ENCODE results near the gene ABCA9.

The ABCA9 gene

DNA sequence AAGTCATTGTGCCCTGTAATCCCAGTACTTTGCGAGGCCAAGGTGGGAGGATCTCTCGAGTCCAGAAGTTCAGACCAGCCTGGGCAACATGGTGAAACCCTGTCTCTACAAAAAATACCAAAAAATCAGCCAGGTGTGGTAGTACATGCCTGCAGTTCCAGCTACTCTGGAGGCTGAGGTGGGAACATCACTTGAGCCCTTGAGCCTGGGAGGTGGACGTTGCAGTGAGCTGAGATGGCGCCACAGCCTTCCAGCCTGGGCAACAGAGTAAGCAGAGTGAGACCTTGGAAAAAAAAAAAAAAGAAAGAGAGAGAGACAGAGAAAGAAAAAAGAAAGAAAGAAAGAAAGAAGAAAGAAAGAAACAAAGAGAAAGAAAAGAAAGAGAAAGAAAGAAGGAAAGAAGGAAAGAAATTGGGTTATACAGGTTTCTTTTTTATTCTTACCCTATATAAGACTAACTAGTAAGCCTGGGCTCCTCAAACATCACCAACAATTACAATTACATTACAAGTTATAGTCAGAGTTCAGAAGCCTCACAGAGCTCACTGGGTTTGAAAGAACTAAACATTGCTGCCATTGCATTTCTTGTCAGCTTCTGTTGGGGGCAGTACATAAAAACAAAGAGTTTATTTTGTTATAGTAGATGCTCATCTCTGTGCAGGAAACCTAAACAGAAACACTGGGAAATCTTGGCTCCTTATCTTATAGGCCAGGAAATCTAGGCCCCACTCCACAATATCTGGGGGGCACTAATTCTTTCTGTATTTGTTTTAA lies 6.7 kb upstream of the ABCA9 start:
- no peak for DNase-seq

DNA sequence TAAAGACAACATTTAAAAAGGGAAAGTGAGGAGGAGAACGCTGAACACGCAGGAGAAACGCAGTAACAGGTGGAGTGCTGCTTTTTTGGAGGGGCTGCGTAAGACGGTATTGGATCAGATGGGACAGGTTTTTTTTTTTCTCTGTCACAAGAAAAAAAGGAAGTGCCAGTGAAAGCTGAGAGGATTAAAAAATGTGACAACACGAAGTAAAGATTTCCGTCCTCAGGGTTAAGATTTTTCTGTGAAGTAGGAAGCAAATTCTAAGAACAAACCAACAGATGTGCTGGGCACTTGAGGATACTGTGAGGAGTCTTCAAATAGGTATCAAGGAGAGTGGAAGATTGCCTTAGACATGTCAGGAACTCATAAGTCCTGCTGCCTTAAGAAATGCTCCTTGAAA lies 5.8 kb upstream of the ABCA9 start:
- DNase-seq: no peak

DNA sequence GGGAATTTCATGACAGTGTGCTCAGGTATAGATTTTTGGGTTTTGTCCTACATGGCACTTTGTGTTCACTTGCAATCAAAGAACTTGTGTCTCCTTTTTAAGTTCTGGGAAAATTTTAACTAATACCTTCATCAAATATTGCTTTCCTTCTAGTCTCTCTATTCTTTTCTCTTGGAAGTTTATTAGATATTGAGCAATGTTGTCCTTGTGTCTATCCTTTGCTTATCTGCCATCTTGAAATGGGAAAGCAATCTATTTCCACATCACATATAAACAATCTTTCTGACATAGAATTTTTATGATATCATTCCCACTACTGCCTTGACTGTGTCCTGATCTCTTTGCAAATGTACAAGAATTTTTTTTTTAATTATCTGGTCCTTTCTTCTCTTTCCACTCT lies 4.4 kb upstream of the ABCA9 start:
- no peak for DNase-seq

DNA sequence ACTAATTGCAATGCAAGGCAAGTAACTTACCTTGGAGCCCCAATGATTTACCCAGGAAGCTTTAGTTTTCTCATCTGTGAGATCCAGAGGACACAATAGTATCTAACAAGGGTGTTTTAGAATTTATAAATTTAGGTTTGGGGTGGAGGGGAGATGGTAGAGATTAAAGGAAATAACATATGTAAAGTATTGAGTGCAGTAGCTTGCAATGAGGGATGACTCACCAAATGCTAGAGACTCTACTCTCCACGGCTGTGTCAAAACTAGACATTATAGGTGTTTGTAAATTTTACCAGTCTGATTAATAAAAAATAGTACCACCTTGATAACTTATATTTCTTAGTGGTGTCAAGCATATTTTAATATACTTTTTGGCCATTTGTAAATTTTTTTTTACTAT lies 3.7 kb upstream of the ABCA9 start:
- no peak for DNase-seq

DNA sequence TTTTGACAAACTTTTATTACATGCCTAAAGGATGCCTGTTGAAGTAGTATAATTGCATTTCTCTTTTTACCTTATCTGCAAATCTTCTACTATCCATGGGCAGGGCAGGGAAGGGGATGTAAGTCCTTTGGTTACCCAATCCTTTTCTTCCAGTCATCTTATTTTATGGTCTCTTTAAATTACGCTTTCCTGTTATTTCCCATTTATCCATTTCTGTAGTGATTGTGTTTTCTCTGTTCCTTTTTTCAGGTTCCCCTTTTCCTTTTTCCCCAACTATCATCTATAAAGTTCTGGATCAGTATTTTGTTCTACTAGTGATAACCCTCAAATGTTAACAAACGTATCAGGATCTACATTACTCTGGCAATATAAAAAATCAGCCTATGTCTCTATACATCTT lies 3.3 kb upstream of the ABCA9 start:
- no peak for DNase-seq

DNA sequence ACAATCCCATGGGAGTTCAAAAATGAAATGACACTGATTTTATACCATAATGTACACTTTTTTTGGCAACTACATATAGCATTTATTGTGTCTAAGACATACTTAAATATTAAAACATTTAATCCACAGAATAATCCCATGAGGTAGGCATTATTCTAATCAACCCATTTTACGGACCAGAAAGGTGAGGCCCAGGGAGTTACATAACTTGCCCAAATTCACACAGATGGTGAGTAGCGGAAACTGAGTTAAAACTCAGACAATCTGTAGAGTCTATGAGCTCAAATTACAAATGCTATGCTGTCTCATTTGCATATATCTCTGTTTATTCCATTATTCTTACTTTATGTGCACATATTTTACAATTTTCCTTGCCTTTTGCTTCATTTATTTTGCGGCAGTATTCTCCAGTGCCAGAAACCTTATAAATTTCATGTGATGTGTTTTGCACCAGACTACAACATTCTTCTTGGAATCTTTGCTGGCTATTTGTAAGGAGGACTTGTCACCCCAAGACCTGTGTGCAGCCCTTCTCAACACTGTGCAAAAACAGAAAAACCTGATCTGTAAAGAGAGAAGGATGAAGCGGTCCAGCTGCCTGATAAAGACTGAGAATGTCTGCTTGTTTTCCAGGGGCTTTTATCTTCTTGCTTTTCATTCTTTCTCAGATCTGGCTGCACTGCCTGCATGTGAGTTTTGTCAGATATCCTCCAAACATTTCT lies 2.3 kb upstream of the ABCA9 start:
- DNase-seq: no peak

DNA sequence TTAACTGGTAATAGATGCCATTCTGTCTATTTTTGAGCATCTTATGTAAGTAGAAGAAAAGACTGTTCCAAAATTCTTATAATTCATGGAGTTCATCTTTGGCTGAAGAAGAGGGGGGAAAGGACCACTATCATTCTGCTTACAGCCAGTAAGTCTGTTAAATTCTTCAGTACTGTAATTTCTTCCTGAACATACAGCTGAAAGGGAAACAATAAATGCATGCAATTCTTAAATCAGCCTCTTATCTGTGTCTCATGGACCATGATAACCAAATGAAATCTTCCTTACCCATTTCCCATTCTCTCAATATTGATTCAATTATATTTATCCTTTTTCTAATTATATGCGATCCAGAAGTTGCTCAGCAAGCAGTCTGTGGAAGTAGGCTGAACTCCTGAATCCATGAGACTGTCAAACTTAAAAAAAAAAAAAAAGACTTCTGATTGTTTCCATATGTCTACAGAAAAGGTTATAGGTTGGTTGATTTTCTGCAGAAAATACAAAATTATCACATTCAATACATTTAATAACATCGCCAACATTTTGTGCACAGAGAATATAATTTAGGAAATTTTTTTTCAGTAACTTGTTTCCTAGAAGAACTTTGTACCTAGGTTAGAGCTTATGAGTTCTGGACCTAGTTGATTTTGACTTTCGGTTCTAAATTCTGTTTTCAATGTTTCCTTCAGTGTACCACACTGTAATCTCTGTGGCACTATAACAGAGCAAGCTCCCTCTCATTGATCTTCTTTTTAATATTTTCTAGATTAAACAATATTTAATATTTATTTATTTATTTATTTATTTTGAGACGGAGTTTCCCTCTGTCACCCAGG lies 1.2 kb upstream of the ABCA9 start:
- no peak for DNase-seq

DNA sequence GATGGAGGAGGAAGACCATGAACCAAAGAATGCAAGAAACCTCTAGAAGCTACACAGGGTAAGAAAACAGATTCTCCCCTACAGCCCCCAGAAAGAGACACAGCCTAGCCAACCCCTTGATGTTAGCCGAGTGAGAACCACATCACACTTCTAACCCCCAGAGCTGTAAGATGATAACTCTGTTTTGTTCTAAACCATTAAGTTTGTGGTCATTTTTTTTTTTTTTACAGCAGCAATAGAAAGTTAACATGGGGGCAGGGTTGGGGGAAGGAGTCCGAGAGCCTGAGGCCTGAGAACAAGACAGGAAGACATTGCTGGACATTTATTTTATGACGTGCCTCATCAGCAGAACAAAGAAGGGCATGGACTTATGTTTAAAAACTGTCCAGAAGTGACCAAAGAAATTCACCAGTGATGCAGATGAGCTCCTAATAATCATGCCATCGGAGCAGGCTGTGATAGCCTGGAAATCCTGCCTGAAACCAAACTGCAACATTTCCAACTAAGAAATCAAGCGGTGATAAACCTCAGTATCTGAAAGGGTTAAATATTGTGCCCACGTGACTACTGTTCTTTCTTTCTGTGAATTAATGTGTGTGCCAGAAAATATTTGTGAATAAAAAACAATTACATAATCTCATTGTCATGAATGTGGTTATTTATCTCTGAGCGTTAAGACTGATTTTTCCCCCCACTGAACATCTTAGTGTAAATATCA lies 1.1 kb downstream of the ABCA9 start:
- DNase-seq: no peak

DNA sequence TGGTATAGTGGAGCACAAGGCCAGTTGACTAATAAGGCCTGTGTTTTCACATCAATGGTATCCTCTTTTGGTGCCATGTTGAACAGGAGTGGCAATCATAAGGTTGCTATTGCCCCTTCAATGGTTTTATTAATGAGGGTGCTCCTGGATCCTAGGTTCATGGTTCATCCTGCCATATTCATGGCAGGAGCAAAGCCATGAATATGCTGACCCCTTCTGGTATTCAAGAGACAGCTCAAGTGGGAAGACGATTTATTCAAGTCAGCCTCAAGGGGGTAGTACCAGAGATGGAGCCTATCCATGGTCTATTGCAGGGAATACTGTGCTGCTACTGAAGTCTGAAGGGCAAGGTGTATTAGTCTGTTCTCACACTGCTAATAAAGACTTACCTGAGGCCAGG lies 2.6 kb downstream of the ABCA9 start:
- DNase-seq: no peak

DNA sequence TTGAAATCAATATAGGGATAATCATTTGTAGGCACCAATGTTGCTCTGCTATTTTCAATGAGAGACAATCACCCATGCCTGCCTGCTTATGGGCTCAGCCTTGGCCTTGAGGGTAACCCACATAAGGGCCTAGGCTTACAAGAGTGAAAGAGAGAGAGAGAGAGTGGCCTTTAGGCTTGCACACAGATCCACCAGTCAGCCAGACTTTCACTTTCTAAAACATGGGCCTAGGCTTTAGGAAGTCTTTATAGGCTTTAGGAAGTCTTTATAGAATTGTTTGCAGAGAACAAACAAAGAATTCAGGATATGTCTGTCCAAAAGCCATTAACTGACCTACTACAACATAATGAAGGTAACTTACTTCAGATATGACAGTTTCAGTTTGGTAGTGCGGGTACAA lies 3.4 kb downstream of the ABCA9 start:
- DNase-seq: no peak

DNA sequence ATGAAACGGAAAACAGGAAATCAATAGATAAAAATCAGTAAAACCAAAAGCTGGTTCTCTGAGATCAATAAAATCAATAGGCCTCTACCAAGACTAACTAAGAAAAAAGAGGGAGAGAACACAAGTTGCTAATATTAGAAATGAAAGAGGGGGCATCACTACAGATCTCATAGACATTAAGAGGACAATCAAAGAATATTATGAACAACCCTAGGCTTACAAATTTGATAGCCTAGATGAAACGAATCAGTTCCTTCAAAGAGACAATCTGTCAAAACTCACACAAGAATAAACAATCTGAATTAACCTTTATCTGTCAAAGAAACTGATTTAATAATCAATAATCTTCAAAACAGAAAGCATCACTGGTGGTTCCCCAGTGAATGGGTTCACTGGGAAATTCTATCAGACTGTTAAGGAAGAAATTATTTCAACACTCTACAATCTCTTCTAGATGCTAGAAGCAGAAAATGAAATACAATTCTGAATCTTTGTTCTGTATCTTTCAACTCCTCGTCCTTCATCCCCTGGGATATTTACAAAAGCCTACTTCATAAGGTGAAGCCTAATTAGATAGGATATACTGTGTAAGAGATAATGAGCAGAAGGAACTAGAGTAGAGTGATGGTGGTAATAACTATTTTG lies 4.4 kb downstream of the ABCA9 start:
- no peak for DNase-seq

DNA sequence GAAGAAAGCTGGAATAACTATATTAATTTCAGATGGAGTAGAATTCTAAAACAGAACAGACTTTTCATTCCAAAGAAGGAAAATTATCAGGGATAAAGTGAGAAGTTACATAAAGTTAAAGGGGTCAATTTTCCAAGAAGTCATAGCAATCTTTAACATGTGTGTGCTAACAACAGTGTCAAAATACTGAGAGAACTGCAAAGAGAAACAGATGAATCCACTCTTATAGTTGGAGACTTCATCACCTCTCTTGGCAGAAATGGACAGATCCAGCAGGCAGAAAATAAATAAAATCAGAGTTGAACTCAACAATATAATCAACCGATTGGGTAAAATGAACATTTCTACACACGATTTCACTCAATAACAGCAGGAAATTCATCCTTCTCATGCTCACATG lies 5.4 kb downstream of the ABCA9 start:
- no peak for DNase-seq

DNA sequence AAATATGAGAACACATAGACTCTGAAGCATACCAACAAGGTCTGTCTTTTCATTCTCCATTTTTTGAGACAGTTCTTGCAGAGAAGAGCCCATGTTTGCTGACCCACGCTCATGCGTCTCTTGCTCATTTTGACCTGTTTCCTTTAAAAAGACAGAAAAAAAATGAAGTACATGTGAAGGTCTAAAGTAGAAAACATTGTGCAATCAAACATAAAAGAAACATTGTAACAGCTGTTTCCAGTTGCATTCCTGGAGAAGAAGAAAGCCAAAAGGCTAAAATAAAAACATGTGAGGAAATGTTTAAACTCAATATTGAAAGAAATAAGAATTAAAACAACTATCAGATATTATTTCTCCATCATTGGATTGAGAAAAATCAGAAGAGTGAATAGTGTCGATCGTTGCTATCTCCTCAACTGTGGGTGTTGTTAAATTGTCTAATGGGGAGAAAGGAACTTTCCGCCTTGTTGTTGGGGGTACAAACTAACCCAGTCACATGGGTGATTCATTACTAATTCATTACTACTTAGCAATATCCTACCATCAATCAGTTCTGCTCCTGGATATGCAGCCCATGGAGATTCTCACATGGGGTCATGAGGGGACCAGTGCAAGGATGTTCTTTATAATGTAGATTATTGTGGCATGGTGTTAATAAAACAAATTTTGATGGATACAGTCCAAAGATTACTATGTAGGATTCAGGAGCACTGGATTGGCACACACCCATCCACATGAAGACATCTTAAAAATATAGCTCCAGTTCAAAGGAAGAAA lies 9.5 kb downstream of the ABCA9 start:
- DNase-seq: no peak

DNA sequence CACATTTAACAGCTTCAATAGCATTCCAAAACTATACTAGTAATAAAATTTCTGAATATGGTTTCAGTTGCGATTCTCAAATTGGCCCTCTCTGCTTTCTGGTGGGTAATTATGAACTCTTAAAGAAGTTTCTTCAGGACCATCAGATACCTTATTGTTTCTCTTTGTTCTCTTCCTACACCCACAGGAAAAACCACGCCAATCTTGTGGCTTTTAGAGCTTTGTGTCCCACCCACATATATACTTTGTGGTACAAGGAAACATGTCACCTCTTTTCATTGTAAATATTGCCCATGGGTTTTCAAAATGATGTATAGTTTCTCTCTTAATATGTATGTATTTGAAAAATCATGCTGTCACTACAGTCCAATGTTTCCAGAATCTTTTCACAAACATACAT lies 12.1 kb downstream of the ABCA9 start:
- DNase-seq: no peak

DNA sequence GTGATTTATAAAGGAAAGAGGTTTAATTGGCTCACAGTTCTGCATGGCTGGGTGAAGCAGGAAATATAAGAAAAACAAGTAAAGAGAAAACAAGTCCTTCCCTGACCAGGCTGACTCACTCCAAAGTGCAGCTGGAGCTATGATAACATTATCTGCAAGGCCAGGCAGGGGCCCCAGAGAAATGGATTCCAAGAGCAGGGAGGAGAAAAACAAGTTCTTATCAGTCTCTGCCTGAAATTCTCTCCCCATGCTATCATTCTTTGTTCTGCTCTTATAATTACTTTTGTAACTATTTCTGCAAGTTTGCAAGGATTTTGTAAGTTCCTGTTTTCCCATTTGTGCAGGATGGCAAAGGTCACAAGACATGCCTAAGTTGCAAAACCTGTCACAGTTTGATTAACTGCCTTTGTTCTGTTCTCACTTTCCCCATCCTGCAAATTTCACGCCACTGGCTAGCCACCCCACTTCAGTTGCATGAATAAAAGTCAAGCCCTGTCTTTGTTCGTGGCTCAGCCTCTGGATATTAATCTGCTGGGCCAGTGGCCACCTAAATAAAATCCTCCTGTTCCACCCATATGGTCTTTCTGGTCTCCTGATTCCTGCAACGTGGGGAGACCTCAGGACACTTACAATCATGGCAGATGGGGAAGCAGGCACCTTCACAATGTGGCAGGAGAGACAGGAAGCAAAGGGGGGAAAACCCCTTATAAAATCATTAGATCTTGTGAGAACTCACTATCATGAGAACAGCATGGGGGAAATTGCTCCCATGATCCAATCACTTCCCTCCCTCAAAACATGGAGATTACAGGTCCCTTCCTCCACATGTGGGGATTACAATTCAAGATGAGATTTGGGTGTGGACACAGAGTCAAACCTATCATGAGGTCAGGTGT lies 13.1 kb downstream of the ABCA9 start:
- no peak for DNase-seq

DNA sequence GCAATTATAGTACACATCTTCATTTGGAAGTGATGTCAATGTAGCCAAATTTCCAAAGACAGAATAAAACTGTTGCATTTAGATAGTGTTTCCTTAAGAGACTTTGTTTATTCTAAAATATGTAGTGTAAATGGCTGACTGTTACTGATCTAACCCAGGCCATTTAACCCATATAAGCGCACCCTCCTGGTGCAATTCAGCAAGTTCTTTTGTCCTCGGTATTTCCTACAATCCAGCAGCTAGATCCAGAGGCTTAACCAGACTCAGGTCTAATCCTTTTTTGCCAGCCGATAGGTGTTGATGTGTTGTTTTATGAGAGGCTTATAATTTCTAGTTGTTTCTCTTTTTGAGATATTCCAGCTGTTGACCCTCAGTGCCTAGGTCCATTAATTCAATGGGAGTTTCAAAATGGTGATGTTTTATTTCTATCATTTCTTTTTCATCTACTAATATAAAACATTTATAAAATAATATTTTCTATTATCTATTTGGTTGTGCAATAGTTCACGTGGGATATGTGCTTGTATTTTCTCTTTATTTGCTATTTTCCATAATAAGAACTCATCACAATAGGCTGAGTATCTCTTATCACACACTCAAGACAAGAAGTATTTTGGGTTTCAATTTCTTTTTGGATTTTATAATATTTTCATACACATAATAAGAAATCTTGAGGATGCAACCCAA lies 14.5 kb downstream of the ABCA9 start:
- DNase-seq: no peak

DNA sequence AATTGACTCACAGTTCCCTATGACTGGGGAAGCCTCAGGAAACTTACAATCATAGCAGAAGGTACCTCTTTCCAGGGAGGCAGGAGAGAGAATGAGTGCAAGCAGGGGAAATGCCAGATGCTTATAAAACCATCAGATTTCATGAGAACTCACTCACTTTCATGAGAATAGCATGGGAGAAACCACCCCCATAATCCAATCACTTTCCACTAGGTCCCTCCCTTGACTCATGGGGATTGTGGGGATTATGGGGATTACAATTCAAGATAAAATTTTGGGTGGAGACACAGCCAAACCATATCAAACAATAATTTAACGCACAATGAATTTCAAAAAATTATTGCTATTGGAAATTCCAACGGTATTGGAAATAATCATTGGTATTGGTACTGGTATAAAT lies 15.1 kb downstream of the ABCA9 start:
- no peak for DNase-seq

DNA sequence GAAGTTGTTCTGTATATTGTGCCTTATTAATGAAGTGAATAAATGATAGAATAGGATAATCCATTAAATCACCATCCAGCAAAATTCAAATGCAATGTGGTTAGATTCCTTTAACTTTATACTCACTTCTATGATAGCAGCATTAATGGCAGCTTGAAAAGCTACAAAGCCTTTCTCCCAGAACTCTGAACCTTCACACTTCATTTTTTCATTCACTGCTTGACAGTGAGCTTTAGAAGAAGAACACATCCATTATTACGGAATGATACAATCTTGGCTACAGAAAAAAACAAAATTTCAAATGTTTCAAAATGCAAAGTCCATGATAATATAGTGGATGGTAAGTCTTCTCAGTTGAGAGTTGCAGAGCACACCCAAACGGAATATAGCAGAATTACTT lies 16.4 kb downstream of the ABCA9 start:
- DNase-seq: no peak

DNA sequence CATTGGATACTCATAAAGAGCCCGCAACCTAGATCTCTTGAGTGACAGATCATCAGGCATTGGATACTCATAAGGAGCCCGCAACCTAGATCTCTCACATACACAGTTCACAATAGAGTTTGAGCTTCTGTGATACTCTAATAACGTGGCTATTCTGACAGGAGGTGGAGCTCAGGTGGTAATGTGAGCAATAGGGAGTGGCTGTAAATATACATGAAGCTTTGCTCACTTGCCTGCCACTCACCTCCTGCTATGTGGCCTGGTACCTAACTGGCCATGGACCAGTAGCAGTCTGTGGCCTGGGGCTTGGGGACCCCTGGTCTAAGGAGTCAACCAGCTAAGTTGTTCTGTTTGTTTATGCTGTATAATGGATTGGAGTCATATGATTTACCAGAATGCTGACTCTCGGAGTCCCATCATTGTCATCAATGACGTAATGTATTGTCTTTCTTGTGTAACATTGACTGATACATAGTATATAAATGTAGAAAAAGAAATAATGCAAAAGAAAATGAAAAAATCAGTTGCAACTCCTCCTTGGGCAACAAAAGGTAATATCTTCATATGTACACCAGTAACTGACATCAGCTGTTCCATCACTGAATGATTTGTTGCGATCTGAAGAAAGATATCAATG lies 17.5 kb downstream of the ABCA9 start:
- no peak for DNase-seq

DNA sequence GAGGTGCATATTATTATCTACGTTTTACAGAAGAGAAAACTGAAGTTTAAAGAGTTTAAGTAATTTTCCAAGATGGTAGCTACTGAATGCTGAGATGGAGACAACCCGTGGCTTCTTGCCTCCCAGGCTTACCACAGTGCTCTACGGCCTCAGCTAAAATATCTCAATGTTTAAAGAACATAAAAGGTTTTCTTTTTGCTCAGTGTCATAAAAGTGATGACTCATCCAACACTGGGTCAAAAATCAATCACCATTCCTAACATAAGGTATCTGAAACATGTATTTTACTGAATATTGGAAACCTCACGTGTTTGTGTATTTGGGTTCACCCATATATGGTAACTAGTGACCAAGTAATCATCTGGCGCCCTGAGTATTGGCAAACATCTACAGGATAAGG lies 18.4 kb downstream of the ABCA9 start:
- DNase-seq: no peak

All from CD4-positive, alpha-beta T cell treated with Interleukin-17A for 1 hour (primary cell).